ENCODE results near the gene LYPD6B. TPM values are rescaled to one million over a fixed set of nuclear protein-coding genes. Genes with fewer than 3 reads are reported as not detected.

The LYPD6B gene
- total and polyA plus RNA-seq, 4 donors, result 0.13 to 0.59 (median 0.14) TPM

GRCh38 chr2:149164296-149164695 lies 125.8 kb downstream of the LYPD6B start:
- no peaks in the 10 kb centered on the region for H3K9me3 ChIP-seq (ENCODE audit: control insufficient read depth in 4 of 4, low read length in 3 of 4)

GRCh38 chr2:149164827-149165226 lies 126.3 kb downstream of the LYPD6B start:
- H3K4me1 ChIP-seq (ENCODE audit: control insufficient read depth in 4 of 4, insufficient read depth in 4 of 4, low read length in 3 of 4), result no peaks in the 10 kb centered on the region
- no peak for DNase-seq (ENCODE audit: low spot score)
- peaks cover 0 to 3% (median 0%) of the 10 kb centered on the region in 4 donors for H3K27me3 ChIP-seq (ENCODE audit: control insufficient read depth in 4 of 4, insufficient read depth in 4 of 4, low read length in 3 of 4)
- H3K27ac ChIP-seq (ENCODE audit: low read depth in 1 of 2, low read length in 2 of 2), result no peak overlapping the region
- no peaks in the 10 kb centered on the region for H3K36me3 ChIP-seq (ENCODE audit: control insufficient read depth in 4 of 4, insufficient read depth in 3 of 4, low read depth in 1 of 4, low read length in 3 of 4)
- no peaks in the 10 kb centered on the region for H3K9me3 ChIP-seq (ENCODE audit: control insufficient read depth in 4 of 4, low read length in 3 of 4)
- no peak overlapping the region for H3K4me3 ChIP-seq (ENCODE audit: low read depth in 1 of 3, low read length in 3 of 3)
- no peak overlapping the region for H3K9ac ChIP-seq (ENCODE audit: low read depth in 1 of 2, low read length in 2 of 2)
- TF ChIP-seq, protein P1, sequence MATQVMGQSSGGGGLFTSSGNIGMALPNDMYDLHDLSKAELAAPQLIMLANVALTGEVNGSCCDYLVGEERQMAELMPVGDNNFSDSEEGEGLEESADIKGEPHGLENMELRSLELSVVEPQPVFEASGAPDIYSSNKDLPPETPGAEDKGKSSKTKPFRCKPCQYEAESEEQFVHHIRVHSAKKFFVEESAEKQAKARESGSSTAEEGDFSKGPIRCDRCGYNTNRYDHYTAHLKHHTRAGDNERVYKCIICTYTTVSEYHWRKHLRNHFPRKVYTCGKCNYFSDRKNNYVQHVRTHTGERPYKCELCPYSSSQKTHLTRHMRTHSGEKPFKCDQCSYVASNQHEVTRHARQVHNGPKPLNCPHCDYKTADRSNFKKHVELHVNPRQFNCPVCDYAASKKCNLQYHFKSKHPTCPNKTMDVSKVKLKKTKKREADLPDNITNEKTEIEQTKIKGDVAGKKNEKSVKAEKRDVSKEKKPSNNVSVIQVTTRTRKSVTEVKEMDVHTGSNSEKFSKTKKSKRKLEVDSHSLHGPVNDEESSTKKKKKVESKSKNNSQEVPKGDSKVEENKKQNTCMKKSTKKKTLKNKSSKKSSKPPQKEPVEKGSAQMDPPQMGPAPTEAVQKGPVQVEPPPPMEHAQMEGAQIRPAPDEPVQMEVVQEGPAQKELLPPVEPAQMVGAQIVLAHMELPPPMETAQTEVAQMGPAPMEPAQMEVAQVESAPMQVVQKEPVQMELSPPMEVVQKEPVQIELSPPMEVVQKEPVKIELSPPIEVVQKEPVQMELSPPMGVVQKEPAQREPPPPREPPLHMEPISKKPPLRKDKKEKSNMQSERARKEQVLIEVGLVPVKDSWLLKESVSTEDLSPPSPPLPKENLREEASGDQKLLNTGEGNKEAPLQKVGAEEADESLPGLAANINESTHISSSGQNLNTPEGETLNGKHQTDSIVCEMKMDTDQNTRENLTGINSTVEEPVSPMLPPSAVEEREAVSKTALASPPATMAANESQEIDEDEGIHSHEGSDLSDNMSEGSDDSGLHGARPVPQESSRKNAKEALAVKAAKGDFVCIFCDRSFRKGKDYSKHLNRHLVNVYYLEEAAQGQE (IDR thresholded peaks at IDR 0.05), result no peak
- TF ChIP-seq RAD21 (IDR thresholded peaks at IDR 0.05) (no peak), SP1 (IDR thresholded peaks at IDR 0.05) (no peak), TAF1 (conservative IDR thresholded peaks at IDR 0.05) (no peak), YY1 (IDR thresholded peaks at IDR 0.05) (no peak), RXRA (IDR thresholded peaks at IDR 0.05) (no peak), JUND (IDR thresholded peaks at IDR 0.05) (no peak), HNF4G (IDR thresholded peaks at IDR 0.05) (no peak), FOXA1 (IDR thresholded peaks at IDR 0.05) (no peak)
- TF ChIP-seq, protein P2, sequence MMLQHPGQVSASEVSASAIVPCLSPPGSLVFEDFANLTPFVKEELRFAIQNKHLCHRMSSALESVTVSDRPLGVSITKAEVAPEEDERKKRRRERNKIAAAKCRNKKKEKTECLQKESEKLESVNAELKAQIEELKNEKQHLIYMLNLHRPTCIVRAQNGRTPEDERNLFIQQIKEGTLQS (IDR thresholded peaks at IDR 0.05), result no peak
- TF ChIP-seq, protein P3, sequence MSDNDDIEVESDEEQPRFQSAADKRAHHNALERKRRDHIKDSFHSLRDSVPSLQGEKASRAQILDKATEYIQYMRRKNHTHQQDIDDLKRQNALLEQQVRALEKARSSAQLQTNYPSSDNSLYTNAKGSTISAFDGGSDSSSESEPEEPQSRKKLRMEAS (IDR thresholded peaks at IDR 0.05), result no peak

More at GRCh38 chr2:149164296-149164695, 125.8 kb downstream of the LYPD6B start:
- Histone ChIP-seq H3K36me3 (ENCODE audit: control insufficient read depth in 4 of 4, insufficient read depth in 3 of 4, low read depth in 1 of 4, low read length in 3 of 4) (no peaks in the 10 kb centered on the region), H3K27me3 (ENCODE audit: control insufficient read depth in 4 of 4, insufficient read depth in 4 of 4, low read length in 3 of 4) (peaks cover 0 to 3% (median 0%) of the 10 kb centered on the region in 4 donors), H3K4me3 (ENCODE audit: low read depth in 1 of 3, low read length in 3 of 3) (no peak overlapping the region), H3K9ac (ENCODE audit: low read depth in 1 of 2, low read length in 2 of 2) (no peak overlapping the region), H3K27ac (ENCODE audit: low read depth in 1 of 2, low read length in 2 of 2) (no peak overlapping the region), H3K4me1 (ENCODE audit: control insufficient read depth in 4 of 4, insufficient read depth in 4 of 4, low read length in 3 of 4) (no peaks in the 10 kb centered on the region)
- TF ChIP-seq RXRA (IDR thresholded peaks at IDR 0.05) (no peak), JUND (IDR thresholded peaks at IDR 0.05) (no peak), YY1 (IDR thresholded peaks at IDR 0.05) (no peak), CTCF (IDR thresholded peaks at IDR 0.05; ENCODE audit: low read depth, low read length, missing input control) (no peak), FOXA2 (IDR thresholded peaks at IDR 0.05) (no peak)
- TF ChIP-seq, protein P1 (IDR thresholded peaks at IDR 0.05), result no peak
- TF ChIP-seq, protein P3 (IDR thresholded peaks at IDR 0.05), result no peak
- TF ChIP-seq, protein P4, sequence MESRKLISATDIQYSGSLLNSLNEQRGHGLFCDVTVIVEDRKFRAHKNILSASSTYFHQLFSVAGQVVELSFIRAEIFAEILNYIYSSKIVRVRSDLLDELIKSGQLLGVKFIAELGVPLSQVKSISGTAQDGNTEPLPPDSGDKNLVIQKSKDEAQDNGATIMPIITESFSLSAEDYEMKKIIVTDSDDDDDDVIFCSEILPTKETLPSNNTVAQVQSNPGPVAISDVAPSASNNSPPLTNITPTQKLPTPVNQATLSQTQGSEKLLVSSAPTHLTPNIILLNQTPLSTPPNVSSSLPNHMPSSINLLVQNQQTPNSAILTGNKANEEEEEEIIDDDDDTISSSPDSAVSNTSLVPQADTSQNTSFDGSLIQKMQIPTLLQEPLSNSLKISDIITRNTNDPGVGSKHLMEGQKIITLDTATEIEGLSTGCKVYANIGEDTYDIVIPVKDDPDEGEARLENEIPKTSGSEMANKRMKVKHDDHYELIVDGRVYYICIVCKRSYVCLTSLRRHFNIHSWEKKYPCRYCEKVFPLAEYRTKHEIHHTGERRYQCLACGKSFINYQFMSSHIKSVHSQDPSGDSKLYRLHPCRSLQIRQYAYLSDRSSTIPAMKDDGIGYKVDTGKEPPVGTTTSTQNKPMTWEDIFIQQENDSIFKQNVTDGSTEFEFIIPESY (IDR thresholded peaks at IDR 0.05), result no peak
- no peak for DNase-seq (ENCODE audit: low spot score)
- 84% methylated on average over 1 of the region's 1 CpG for WGBS
